AG09319 (cell line): ENCODE data around the gene CASR.
"Not testable (repeated sequence)": the region's sequence is repeated elsewhere in the genome, so short reads cannot be mapped to it uniquely, and the experiment has no call there.

Experiments
- DNase-seq: peaks from one replicate; pipeline ENCODE4 v3.0.0-alpha.2; 2010; ENCODE audit warnings: low read depth; ENCODE audit errors: extremely low read depth
- TF ChIP-seq, protein P1 (sequence below): IDR thresholded peaks from 2 replicates; pipeline ENCODE4 v1.5.1; 2011; ENCODE audit warnings: low read depth, mild to moderate bottlenecking, inconsistent platforms, low read length, moderate library complexity

The CASR gene

GRCh38 chr3:122198966-122199365, 15.5 kb downstream of the CASR start:
- TF ChIP-seq, protein P1, sequence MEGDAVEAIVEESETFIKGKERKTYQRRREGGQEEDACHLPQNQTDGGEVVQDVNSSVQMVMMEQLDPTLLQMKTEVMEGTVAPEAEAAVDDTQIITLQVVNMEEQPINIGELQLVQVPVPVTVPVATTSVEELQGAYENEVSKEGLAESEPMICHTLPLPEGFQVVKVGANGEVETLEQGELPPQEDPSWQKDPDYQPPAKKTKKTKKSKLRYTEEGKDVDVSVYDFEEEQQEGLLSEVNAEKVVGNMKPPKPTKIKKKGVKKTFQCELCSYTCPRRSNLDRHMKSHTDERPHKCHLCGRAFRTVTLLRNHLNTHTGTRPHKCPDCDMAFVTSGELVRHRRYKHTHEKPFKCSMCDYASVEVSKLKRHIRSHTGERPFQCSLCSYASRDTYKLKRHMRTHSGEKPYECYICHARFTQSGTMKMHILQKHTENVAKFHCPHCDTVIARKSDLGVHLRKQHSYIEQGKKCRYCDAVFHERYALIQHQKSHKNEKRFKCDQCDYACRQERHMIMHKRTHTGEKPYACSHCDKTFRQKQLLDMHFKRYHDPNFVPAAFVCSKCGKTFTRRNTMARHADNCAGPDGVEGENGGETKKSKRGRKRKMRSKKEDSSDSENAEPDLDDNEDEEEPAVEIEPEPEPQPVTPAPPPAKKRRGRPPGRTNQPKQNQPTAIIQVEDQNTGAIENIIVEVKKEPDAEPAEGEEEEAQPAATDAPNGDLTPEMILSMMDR, result no peak
- no peak for DNase-seq

DNA sequence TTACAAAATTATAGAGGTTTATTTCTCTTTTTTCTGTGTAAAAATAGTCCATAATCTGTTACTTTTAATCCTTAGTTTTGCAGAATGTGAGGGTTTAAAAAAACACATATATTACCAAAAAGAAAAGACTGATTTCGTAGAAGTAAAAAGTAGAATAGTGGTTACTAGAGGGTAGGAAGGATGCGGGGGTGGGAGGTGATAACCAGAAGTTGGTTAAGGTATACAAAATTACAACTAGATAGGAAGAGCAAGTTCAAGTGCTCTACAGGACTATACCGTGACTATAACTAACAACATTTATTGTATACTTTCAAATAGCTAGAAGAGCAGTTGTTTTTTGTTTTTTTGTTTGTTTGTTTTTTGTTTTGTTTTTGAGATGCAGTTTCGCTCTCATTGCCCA, 16.1 kb downstream of the CASR start:
- no peak for DNase-seq
- TF ChIP-seq, protein P1, result no peak

GRCh38 chr3:122200661-122201060, 17.2 kb downstream of the CASR start:
- no peak for DNase-seq
- TF ChIP-seq, protein P1, result no peak

DNA sequence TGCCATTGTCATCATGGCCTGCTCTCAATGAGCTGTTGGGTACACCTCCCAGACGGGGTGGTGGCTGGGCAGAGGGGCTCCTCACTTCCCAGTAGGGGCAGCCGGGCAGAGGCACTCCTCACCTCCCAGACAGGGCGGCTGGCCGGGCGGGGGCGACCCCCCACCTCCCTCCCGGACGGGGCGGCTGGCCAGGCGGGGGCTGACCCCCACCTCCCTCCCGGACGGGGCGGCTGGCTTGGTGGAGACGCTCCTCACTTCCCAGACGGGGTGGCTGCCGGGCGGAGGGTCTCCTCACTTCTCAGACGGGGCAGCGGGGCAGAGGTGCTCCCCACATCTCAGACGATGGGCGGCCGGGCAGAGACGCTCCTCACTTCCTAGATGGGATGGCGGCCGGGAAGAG, 18.0 kb downstream of the CASR start:
- DNase-seq, result not testable (repeated sequence)

- DNase-seq, result no peak
- TF ChIP-seq, protein P1, result no peak
Observed at GRCh38 chr3:122208579-122208978, 25.1 kb downstream of the CASR start.

DNA sequence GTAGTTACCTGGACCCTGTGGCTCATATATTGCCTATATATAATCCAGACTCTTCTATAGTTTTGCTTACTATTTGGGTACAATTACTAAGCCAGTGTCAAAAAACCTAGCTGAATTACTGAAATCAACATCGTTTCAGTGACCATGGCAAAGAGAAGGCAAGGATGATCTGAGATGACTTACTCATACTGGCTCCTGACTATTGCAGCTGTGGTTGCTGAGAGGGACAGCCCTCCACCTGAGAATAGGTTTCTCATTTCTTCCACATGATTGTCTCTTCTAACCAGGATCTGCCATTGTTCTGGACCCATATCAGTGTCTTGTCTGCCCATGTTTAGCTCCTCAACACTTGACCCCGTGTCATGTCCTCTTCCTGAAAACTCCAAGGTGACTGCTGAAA, 30.2 kb downstream of the CASR start:
- DNase-seq, result no peak
- TF ChIP-seq, protein P1, result no peak

DNA sequence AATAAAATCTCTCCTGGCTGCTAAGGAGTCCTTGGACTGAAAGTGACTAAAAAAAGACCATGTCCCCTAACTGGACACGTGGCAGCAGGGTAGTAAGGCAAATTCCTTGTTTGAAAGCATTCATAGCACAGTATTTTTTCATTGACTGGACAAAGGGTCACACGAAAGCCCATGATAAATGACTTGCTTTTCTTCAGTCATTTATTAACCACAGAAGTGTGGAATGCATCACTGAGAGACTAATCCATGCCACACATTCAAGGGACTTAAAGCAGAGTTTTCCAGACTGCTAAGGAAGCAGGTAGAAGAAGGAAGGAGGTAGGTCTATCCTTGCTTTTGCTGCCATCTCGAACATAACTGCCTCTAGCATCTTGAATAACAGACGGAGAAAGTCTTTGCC, 31.2 kb downstream of the CASR start:
- no peak for DNase-seq
- TF ChIP-seq, protein P1, result no peak

DNA sequence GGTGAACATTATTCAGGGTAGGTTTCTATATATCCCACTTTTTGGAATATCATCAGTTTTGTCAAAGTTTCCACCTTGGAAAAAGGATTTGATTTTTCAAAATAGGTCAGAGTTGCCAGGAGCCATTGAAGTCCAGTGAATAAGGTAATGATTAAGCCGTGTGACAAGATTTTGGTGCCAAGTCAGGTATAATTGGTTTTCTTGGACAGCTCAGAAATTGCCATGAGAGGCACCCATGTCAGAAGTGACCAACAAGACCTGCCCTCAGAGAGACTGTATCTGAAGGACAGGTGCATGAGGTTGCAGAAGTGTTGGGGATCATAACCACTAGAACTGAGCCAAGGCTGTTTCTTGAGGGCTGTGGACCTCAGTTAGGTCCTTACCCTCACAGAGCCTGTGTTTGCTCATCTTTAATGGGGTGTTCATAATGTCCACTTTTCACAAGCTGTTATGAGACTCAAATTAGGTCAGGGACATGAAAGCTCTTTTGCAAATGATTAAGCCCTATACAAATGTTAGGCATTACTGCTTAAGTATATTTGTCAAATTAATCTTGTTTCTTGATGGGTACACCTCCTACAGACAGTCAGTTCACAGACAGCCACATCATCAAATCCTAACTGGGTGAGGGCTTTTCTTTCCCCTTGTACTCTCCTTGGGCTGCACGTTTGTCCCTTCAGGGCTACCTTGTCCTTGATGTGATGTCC, 32.3 kb downstream of the CASR start:
- no peak for DNase-seq
- TF ChIP-seq, protein P1, result no peak
